ENCODE results near the gene SPARC. TPM values are rescaled to one million over a fixed set of nuclear protein-coding genes. Genes with fewer than 3 reads are reported as not detected.

Gene SPARC
- total RNA-seq, 1 experiment from 2014 or later = 418 TPM

DNA sequence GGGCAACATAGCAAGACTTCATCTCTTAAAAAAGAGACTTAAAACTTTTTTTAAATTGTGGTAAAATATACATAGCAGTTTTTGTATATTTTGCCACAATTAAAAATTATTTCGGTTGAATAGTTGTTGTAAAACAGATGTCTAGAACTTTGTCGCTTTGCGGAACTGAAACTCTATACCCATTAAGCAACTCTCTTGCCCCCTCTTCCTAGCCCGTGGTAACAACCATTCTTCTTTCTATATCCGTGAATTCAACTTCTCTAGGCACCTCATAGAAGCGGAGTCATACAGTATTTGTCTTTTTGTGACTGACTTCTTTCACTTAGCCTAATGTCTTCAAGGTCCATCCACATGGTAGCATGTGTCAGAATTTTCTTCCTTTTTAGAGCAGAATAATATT, 43.3 kb downstream of the SPARC start (continued):
- TF ChIP-seq, protein P1, sequence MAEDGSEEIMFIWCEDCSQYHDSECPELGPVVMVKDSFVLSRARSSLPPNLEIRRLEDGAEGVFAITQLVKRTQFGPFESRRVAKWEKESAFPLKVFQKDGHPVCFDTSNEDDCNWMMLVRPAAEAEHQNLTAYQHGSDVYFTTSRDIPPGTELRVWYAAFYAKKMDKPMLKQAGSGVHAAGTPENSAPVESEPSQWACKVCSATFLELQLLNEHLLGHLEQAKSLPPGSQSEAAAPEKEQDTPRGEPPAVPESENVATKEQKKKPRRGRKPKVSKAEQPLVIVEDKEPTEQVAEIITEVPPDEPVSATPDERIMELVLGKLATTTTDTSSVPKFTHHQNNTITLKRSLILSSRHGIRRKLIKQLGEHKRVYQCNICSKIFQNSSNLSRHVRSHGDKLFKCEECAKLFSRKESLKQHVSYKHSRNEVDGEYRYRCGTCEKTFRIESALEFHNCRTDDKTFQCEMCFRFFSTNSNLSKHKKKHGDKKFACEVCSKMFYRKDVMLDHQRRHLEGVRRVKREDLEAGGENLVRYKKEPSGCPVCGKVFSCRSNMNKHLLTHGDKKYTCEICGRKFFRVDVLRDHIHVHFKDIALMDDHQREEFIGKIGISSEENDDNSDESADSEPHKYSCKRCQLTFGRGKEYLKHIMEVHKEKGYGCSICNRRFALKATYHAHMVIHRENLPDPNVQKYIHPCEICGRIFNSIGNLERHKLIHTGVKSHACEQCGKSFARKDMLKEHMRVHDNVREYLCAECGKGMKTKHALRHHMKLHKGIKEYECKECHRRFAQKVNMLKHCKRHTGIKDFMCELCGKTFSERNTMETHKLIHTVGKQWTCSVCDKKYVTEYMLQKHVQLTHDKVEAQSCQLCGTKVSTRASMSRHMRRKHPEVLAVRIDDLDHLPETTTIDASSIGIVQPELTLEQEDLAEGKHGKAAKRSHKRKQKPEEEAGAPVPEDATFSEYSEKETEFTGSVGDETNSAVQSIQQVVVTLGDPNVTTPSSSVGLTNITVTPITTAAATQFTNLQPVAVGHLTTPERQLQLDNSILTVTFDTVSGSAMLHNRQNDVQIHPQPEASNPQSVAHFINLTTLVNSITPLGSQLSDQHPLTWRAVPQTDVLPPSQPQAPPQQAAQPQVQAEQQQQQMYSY (CRISPR knock-in tag; IDR thresholded peaks at IDR 0.05) = no peak
- TF ChIP-seq ZNF121 (CRISPR knock-in tag; IDR thresholded peaks at IDR 0.05) = no peak

DNA sequence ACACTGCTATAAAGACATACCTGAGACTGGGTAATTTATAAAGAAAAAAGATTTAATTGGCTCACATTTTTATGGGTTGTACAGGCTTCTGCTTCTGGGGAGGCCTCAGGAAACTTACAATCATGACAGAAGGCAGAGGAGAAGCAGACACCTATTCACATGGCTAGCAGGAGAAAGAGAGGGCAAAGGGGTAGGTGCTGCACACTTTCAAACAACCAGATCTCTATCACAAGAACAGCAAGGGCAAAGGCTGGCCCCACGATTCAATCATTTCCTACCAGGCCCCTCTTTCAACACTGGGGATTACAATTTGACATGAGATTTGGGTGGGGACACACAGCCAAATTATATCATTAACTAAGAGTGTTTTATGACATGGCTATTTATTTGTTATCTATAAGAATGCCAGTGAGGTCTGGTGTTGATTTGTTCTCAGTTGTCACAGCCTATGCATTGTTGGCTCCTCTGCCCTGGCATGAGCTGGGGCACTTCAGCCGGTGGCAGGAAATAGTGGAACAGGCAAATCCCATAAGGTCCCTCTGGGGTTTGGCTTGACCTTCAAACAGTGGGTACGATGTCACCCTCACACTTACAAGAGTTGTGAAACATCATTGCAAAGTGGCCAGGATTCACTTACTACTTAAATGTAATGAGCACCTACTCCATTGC, 44.1 kb downstream of the SPARC start:
- TF ChIP-seq ZNF138 (CRISPR knock-in tag; conservative IDR thresholded peaks at IDR 0.05) = no peak
- TF ChIP-seq RORB (CRISPR knock-in tag; IDR thresholded peaks at IDR 0.05) = no peak
- TF ChIP-seq, protein P2, sequence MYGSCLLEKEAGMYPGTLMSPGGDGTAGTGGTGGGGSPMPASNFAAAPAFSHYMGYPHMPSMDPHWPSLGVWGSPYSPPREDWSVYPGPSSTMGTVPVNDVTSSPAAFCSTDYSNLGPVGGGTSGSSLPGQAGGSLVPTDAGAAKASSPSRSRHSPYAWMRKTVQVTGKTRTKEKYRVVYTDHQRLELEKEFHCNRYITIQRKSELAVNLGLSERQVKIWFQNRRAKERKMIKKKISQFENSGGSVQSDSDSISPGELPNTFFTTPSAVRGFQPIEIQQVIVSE (CRISPR knock-in tag; IDR thresholded peaks at IDR 0.05; ENCODE audit: borderline replicate concordance) = no peak
- no peak for DNase-seq (ENCODE audit: low spot score)
- no peaks in the 10 kb centered on the region for H3K4me1 Mint-ChIP-seq
- H3K36me3 Mint-ChIP-seq = no peaks in the 10 kb centered on the region
- H3K27me3 Mint-ChIP-seq (ENCODE audit: low read depth) = peaks cover 15% of the 10 kb centered on the region
- ChIA-PET CTCF (interaction anchor here (1.0 to 1.7 kb wide), 3 partner anchors 10 to 16 kb away, joined by 3 to 7 read pairs (median 4); no protein-coding TSS in a partner anchor), POLR2A (no interaction called here)
- no peak overlapping the region for H3K4me3 Mint-ChIP-seq
- no peaks in the 10 kb centered on the region for H3K9me3 Mint-ChIP-seq
- ATAC-seq = no peak
- H3K27ac Mint-ChIP-seq = no peak overlapping the region

DNA sequence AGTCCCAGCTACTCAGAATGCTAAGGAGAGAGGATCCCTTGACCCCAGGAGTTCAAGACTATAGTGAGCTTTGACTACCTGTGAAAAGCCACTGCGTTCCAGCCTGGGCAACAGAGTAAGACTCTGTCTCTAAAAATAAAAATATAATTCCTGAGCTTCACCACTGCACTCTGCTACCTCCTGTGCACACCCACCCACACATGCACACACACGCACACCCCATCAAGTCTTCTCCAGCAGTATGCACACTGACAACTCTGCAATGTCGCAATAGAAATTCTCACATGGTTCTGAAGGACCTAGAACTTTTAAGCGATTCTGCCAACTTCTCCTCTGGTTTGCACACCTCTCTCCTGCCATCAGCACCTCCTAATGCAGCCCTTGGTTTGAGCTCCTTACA, 48.1 kb downstream of the SPARC start:
- H3K4me1 Mint-ChIP-seq = 0 out of 2 replicates have a peak, but pooled peaks cover 2% of the 10 kb centered on the region
- POLR2A ChIA-PET = no interaction called here
- DNase-seq (ENCODE audit: low spot score) (no peak), ATAC-seq (no peak)
- H3K36me3 Mint-ChIP-seq = no peaks in the 10 kb centered on the region
- CTCF ChIA-PET = interaction anchor here (1.3 to 3.6 kb wide), 3 partner anchors 13 to 103 kb away, joined by 3 to 22 read pairs (median 8); no protein-coding TSS in a partner anchor
- H3K9me3 Mint-ChIP-seq = no peaks in the 10 kb centered on the region
- no peak overlapping the region for H3K4me3 Mint-ChIP-seq
- H3K27ac Mint-ChIP-seq = no peak overlapping the region
- H3K27me3 Mint-ChIP-seq (ENCODE audit: low read depth) = peaks cover 34% of the 10 kb centered on the region
- TF ChIP-seq, protein P3, sequence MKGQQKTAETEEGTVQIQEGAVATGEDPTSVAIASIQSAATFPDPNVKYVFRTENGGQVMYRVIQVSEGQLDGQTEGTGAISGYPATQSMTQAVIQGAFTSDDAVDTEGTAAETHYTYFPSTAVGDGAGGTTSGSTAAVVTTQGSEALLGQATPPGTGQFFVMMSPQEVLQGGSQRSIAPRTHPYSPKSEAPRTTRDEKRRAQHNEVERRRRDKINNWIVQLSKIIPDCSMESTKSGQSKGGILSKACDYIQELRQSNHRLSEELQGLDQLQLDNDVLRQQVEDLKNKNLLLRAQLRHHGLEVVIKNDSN (CRISPR knock-in tag; IDR thresholded peaks at IDR 0.05) = no peak
- TF ChIP-seq, protein P4, sequence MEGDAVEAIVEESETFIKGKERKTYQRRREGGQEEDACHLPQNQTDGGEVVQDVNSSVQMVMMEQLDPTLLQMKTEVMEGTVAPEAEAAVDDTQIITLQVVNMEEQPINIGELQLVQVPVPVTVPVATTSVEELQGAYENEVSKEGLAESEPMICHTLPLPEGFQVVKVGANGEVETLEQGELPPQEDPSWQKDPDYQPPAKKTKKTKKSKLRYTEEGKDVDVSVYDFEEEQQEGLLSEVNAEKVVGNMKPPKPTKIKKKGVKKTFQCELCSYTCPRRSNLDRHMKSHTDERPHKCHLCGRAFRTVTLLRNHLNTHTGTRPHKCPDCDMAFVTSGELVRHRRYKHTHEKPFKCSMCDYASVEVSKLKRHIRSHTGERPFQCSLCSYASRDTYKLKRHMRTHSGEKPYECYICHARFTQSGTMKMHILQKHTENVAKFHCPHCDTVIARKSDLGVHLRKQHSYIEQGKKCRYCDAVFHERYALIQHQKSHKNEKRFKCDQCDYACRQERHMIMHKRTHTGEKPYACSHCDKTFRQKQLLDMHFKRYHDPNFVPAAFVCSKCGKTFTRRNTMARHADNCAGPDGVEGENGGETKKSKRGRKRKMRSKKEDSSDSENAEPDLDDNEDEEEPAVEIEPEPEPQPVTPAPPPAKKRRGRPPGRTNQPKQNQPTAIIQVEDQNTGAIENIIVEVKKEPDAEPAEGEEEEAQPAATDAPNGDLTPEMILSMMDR (IDR thresholded peaks at IDR 0.05) = no peak
- TF ChIP-seq, protein P5, sequence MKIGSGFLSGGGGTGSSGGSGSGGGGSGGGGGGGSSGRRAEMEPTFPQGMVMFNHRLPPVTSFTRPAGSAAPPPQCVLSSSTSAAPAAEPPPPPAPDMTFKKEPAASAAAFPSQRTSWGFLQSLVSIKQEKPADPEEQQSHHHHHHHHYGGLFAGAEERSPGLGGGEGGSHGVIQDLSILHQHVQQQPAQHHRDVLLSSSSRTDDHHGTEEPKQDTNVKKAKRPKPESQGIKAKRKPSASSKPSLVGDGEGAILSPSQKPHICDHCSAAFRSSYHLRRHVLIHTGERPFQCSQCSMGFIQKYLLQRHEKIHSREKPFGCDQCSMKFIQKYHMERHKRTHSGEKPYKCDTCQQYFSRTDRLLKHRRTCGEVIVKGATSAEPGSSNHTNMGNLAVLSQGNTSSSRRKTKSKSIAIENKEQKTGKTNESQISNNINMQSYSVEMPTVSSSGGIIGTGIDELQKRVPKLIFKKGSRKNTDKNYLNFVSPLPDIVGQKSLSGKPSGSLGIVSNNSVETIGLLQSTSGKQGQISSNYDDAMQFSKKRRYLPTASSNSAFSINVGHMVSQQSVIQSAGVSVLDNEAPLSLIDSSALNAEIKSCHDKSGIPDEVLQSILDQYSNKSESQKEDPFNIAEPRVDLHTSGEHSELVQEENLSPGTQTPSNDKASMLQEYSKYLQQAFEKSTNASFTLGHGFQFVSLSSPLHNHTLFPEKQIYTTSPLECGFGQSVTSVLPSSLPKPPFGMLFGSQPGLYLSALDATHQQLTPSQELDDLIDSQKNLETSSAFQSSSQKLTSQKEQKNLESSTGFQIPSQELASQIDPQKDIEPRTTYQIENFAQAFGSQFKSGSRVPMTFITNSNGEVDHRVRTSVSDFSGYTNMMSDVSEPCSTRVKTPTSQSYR (CRISPR knock-in tag; IDR thresholded peaks at IDR 0.05) = no peak
- TF ChIP-seq, protein P6, sequence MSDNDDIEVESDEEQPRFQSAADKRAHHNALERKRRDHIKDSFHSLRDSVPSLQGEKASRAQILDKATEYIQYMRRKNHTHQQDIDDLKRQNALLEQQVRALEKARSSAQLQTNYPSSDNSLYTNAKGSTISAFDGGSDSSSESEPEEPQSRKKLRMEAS (CRISPR knock-in tag; IDR thresholded peaks at IDR 0.05) = no peak
- TF ChIP-seq, protein P7, sequence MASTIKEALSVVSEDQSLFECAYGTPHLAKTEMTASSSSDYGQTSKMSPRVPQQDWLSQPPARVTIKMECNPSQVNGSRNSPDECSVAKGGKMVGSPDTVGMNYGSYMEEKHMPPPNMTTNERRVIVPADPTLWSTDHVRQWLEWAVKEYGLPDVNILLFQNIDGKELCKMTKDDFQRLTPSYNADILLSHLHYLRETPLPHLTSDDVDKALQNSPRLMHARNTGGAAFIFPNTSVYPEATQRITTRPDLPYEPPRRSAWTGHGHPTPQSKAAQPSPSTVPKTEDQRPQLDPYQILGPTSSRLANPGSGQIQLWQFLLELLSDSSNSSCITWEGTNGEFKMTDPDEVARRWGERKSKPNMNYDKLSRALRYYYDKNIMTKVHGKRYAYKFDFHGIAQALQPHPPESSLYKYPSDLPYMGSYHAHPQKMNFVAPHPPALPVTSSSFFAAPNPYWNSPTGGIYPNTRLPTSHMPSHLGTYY (CRISPR knock-in tag; IDR thresholded peaks at IDR 0.05) = no peak
- TF ChIP-seq, protein P8, sequence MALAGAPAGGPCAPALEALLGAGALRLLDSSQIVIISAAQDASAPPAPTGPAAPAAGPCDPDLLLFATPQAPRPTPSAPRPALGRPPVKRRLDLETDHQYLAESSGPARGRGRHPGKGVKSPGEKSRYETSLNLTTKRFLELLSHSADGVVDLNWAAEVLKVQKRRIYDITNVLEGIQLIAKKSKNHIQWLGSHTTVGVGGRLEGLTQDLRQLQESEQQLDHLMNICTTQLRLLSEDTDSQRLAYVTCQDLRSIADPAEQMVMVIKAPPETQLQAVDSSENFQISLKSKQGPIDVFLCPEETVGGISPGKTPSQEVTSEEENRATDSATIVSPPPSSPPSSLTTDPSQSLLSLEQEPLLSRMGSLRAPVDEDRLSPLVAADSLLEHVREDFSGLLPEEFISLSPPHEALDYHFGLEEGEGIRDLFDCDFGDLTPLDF (CRISPR knock-in tag; IDR thresholded peaks at IDR 0.05) = no peak
- TF ChIP-seq ATF1 (CRISPR knock-in tag; IDR thresholded peaks at IDR 0.05) = no peak
- no peak for TF ChIP-seq GABPB1 (CRISPR knock-in tag; IDR thresholded peaks at IDR 0.05)
- TF ChIP-seq OVOL2 (CRISPR knock-in tag; IDR thresholded peaks at IDR 0.05; ENCODE audit: borderline replicate concordance) = no peak
- TF ChIP-seq, protein P9, sequence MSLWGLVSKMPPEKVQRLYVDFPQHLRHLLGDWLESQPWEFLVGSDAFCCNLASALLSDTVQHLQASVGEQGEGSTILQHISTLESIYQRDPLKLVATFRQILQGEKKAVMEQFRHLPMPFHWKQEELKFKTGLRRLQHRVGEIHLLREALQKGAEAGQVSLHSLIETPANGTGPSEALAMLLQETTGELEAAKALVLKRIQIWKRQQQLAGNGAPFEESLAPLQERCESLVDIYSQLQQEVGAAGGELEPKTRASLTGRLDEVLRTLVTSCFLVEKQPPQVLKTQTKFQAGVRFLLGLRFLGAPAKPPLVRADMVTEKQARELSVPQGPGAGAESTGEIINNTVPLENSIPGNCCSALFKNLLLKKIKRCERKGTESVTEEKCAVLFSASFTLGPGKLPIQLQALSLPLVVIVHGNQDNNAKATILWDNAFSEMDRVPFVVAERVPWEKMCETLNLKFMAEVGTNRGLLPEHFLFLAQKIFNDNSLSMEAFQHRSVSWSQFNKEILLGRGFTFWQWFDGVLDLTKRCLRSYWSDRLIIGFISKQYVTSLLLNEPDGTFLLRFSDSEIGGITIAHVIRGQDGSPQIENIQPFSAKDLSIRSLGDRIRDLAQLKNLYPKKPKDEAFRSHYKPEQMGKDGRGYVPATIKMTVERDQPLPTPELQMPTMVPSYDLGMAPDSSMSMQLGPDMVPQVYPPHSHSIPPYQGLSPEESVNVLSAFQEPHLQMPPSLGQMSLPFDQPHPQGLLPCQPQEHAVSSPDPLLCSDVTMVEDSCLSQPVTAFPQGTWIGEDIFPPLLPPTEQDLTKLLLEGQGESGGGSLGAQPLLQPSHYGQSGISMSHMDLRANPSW (CRISPR knock-in tag; conservative IDR thresholded peaks at IDR 0.05; ENCODE audit: low read depth) = no peak
